Fibroblast of lung (primary cell): ENCODE data around the gene WDR54.

Experiments
- CTCF ChIP-seq, 2 donors: IDR thresholded peaks in 1 of 2; conservative IDR thresholded peaks in 1 of 2; 1 replicate in 1 of 2; 2 replicates in 1 of 2; pipeline ENCODE4 v1.5.1; 2011 to 2012; ENCODE audit warnings: low read length in 2 of 2, control low read depth in 1 of 2, inconsistent platforms in 1 of 2, low read depth in 1 of 2, mild to moderate bottlenecking in 1 of 2
- EZH2 ChIP-seq: IDR thresholded peaks from 2 replicates; pipeline ENCODE4 v1.5.1; 2012; ENCODE audit warnings: low read length, control low read depth, mild to moderate bottlenecking; ENCODE audit errors: missing control alignments

DNA sequence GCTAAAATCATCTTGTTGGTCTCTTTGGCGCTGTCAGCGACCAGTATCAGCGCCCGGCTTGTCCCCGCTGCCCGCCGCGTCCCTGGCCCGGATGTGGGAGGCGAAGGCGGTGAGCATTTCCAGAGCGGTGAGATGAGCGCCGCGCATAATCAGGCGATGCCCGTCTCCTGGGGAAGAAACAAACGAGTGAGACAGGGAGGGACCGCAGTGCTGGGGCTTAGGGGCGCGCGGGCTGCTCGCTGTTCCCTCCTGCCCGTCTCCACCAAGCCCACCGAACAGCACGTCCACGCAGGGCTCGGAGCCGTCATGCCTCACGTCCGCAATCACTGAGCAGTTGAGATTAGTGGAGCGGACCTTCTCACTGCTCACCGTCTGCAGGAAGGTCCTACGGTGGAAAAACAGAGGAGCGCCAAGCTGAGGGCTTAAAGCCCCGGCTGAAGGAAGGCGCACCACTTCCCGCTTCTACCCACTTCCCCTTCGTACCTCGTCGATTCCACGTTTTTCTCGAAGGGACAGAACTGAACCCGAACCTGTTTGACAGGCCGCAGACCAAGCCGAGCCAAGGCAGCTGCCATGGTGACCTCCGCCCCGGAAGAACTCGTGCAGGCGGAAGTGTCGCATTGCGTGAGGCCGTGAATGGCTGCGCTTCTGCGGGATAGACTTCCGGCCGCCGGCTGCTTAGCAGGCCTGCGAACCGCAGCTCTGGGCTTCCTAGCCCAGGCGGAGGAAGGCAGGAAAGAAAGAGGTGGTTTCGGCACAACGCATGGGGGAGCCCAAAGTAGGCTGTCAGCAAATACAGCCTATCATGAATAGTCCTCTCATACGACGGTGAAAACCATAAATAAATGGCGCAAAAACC is 50.8 kb downstream of the WDR54 start, which contains the start of gene MRPL53:
- TF ChIP-seq CTCF (conservative IDR thresholded peaks at IDR 0.05 in 1 of 2, IDR thresholded peaks at IDR 0.05 in 1 of 2; ENCODE audit: low read depth in 1 of 2, low read length in 2 of 2) (no peak), EZH2 (no peak)
